ENCODE measurements around the gene DLG1. TPM values are rescaled to one million over a fixed set of nuclear protein-coding genes. Genes with fewer than 3 reads are reported as not detected.

DLG1 gene
- total RNA-seq, 1 donor from 2014 or later = 99.6 TPM

DNA sequence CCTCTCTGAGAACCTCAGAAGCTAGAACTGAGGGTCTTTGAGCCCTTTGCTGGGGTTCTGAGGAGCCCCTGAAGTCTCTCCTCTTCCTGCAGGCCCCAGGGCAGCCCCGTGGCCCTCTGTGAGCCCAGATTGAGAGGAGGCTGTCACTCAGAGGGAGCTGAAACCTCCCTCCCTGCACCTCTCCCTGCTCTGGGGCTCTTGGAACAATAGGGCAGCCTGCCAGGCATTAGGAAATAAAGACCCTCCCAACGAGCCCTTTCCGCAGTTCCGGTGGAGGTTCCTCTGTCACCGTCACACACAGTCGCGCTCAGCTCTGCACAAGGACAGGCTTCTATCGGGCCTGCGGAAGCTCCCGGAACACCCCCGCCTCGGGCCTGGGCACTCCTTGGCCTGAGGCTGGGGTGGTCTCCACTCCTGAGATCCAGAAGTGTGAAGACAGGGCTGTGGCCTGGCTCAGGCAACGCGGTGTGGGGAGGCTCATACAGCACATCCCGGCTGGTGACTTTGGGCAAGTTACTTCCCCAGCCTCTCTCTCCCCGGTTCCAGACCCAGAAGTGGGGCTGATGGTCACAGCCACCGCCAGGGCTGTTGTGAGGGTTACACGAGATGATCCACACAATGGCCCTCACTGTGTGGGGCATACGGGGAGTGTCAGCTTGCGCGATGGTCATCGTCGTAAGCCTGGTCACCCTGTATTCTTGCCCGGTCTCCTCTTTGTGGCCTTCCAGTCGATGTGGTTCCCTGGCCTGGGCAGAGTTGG, 286.5 kb downstream of the DLG1 start:
- H3K36me3 Mint-ChIP-seq (ENCODE audit: insufficient read depth) = no peaks in the 10 kb centered on the region
- H3K4me1 Mint-ChIP-seq (ENCODE audit: low read depth) = no peaks in the 10 kb centered on the region
- H3K4me3 Mint-ChIP-seq (ENCODE audit: low read depth) = no peak overlapping the region
- TF ChIP-seq, protein P1, sequence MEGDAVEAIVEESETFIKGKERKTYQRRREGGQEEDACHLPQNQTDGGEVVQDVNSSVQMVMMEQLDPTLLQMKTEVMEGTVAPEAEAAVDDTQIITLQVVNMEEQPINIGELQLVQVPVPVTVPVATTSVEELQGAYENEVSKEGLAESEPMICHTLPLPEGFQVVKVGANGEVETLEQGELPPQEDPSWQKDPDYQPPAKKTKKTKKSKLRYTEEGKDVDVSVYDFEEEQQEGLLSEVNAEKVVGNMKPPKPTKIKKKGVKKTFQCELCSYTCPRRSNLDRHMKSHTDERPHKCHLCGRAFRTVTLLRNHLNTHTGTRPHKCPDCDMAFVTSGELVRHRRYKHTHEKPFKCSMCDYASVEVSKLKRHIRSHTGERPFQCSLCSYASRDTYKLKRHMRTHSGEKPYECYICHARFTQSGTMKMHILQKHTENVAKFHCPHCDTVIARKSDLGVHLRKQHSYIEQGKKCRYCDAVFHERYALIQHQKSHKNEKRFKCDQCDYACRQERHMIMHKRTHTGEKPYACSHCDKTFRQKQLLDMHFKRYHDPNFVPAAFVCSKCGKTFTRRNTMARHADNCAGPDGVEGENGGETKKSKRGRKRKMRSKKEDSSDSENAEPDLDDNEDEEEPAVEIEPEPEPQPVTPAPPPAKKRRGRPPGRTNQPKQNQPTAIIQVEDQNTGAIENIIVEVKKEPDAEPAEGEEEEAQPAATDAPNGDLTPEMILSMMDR (IDR thresholded peaks at IDR 0.05; ENCODE audit: unreplicated experiment) = no peak
- DNase-seq (ENCODE audit: low spot score, unreplicated experiment) = no peak
- H3K27ac Mint-ChIP-seq = no peak overlapping the region
- peaks cover 7% of the 10 kb centered on the region for H3K27me3 Mint-ChIP-seq
- H3K9me3 Mint-ChIP-seq (ENCODE audit: low read depth) = no peaks in the 10 kb centered on the region

DNA sequence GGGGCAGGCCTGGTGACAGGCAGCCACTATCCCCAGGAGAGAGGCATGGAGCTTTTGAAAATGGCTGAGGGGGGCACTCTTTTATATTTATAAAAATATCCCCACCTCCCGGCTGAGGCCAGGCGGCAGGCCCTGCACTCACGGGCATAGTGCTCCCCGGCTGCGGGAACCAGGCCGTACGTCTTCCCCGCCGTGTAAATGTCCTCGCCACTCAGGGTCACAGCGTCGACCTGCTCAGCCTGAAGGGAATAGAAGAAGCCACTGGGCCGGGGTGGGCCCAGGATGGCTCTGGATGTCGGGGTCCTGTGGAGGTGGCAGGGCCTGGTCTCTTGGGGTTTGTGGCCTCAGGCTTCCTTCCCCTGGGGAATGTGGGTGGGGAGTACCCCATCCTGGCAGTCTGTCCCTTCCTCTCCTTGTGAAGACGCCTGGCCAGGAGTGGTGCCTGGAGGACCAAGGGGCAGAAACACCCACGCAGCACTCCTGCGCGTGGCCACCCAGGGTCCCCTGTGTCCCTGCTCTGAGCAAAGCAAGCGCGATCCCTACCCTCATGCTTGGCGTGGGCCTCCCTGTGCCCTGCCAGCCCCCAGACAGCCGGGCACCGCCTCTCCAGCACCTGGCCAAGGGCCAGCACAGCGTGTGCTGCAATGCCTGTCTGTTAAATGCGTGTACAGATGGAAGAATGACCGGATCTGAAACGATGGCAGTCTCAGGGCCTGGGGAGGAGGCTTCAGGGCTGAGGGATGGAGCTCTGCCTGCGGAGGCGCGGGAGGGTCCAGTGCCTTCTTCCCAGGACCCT, 287.7 kb downstream of the DLG1 start:
- Mint-ChIP-seq H3K27me3 (peaks cover 7% of the 10 kb centered on the region), H3K4me3 (ENCODE audit: low read depth) (no peak overlapping the region), H3K27ac (no peak overlapping the region), H3K36me3 (ENCODE audit: insufficient read depth) (no peaks in the 10 kb centered on the region), H3K4me1 (ENCODE audit: low read depth) (no peaks in the 10 kb centered on the region), H3K9me3 (ENCODE audit: low read depth) (no peaks in the 10 kb centered on the region)
- TF ChIP-seq, protein P1 (IDR thresholded peaks at IDR 0.05; ENCODE audit: unreplicated experiment) = no peak
- no peak for DNase-seq (ENCODE audit: low spot score, unreplicated experiment)

DNA sequence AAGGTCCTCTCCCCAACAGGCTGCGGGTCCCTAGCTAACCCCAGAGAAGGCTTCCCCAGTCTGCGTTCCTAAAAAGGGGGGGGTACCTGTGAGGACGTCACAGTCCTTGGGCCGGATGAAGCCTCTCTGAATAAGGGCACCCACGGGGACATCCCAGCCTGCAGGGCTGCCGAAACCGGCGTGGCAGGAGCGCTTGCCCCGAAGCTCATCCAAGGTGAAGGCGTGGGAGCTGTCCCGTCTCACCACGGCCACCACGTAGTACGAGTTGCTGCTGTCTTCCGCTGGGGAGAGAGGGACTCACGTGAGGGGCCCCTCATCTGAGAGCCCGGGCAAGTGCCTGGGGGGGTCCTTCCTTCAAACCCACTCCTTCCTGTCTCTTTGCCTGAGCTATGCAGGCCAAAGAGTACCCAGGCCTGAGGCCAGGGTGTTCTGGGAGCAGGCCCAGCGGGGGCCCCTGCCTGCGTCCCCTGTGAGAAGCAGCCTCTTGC, 288.8 kb downstream of the DLG1 start:
- Mint-ChIP-seq H3K27ac (no peak overlapping the region), H3K4me3 (ENCODE audit: low read depth) (no peak overlapping the region), H3K9me3 (ENCODE audit: low read depth) (no peaks in the 10 kb centered on the region), H3K36me3 (ENCODE audit: insufficient read depth) (peaks cover 7% of the 10 kb centered on the region), H3K4me1 (ENCODE audit: low read depth) (no peaks in the 10 kb centered on the region), H3K27me3 (peaks cover 15% of the 10 kb centered on the region)
- TF ChIP-seq, protein P1 (IDR thresholded peaks at IDR 0.05; ENCODE audit: unreplicated experiment) = no peak
- DNase-seq (ENCODE audit: low spot score, unreplicated experiment) = no peak

DNA sequence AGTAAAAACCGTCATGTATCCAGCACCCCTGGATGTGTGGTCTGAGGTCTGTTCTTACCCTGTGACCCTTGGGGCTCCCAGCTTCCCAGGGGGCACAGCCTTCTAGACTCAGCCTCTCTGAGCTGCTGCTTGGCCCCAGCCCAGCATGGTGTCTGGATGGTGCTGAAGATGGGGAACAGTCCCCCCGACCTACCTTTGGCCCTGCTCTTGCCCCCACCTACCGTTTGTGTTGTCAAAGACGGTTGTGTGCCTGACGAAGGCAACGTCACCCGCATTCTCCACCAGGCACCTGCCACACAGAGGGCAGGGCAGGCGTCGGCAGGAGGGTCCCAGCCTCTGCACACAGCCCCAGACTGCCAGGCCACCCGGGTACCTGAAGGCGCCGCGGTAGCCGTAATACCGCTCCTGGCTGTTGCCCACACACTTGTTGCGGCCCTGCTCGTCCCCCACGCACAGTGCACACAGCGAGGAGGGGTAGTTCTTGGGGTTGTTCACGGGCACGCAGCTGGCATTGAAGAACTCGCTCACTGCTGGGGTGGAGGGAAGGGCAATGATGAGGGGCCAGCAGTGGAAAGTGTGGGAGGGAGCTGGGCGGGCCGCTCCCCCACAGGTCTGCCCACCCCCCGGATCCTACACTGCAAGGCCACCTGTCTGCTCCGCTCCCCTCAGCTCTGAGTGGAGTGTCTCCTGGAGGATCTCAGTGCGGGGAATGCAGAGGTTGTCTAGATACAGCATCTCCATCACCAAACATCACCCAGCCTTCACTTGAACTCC, 289.8 kb downstream of the DLG1 start:
- H3K4me1 Mint-ChIP-seq (ENCODE audit: low read depth) = peaks cover 8% of the 10 kb centered on the region
- H3K27me3 Mint-ChIP-seq = peaks cover 18% of the 10 kb centered on the region
- peaks cover 7% of the 10 kb centered on the region for H3K36me3 Mint-ChIP-seq (ENCODE audit: insufficient read depth)
- TF ChIP-seq, protein P1 (IDR thresholded peaks at IDR 0.05; ENCODE audit: unreplicated experiment) = no peak
- H3K9me3 Mint-ChIP-seq (ENCODE audit: low read depth) = no peaks in the 10 kb centered on the region
- DNase-seq (ENCODE audit: low spot score, unreplicated experiment) = no peak
- no peak overlapping the region for H3K4me3 Mint-ChIP-seq (ENCODE audit: low read depth)
- no peak overlapping the region for H3K27ac Mint-ChIP-seq

DNA sequence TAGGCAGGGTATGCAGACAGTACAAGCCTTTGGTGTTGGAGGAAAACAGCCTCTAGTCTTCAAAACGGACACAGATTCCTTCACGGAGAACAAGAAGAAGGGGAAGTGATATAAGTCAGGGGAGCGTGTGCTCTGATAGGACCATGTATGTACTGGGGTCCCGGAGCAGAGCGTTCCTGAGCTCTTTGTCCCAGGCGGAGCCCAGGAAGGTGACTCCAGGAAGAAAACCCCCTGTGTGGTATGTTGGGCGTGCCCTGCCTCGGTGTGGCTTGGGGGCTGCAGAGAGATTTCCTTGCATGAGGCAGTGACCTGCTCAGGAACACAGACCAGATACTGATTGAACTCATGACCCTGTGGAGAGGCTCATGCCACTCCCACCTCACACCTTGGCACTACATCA, 290.5 kb downstream of the DLG1 start:
- no peak overlapping the region for H3K4me3 Mint-ChIP-seq (ENCODE audit: low read depth)
- peaks cover 13% of the 10 kb centered on the region for H3K27me3 Mint-ChIP-seq

More for the DNA sequence above, 290.5 kb downstream of the DLG1 start:
- Mint-ChIP-seq H3K36me3 (ENCODE audit: insufficient read depth) (peaks cover 7% of the 10 kb centered on the region), H3K27ac (no peak overlapping the region), H3K9me3 (ENCODE audit: low read depth) (no peaks in the 10 kb centered on the region), H3K4me1 (ENCODE audit: low read depth) (peaks cover 8% of the 10 kb centered on the region)
- DNase-seq (ENCODE audit: low spot score, unreplicated experiment) = no peak
- TF ChIP-seq, protein P1 (IDR thresholded peaks at IDR 0.05; ENCODE audit: unreplicated experiment) = no peak
